Tongue (tissue), 2 donors: ENCODE results near the gene SLC17A9. TPM values are rescaled to one million over a fixed set of nuclear protein-coding genes. Genes with fewer than 3 reads are reported as not detected.

Experiments
- DNase-seq: peaks from one replicate; pipeline ENCODE4 v3.0.0-alpha.2; 2015
- total RNA-seq: library from RNA; depleted of rRNA; stranded (reverse); fragments of >200 nt; gene quantifications from one replicate; pipeline ENCODE4 v1.2.3, GENCODE V29; 2014

SLC17A9 gene
- total RNA-seq, 1 donor from 2014 or later, result 2.3 TPM

DNA sequence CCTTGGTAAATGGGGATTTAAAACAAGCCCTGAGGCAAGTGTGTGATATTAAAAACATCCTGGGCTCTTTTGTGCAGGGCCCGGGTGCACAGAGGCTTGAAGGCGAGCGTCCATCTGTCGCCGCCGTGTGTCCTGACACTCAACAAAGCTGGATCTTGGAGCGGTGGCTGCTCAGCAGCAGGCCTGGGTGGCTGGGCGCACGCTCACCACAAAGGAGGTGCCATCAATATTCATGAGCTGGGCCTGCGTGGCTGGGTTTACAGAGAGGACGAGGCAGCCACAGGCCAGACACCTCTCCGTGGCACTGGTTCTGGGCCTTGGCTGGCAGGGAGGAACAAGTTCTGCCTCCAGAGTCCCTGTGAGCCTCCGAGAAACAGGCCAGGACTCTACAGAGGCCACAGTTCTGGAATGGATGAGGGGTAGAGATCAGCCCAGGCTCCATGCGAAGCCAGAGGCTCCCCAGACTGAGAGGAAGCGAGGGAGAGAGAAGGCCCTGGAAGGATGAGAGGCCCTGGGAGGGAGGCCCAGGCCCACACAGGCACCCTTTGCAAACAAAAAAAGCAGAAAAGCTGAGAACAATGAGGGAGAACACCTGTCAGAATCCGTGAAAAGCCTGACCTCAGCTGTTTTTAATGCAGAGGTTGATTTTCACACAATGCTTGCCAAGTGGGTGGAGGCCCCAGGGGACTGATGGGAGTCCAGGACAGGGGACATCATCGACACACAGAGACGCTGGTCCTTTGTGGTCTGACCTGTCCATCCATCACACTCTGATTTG is 32.3 kb downstream of the SLC17A9 start:
- DNase-seq, result no peak

- no peak for DNase-seq
Measured at GRCh38 chr20:62985444-62985778, 32.9 kb downstream of the SLC17A9 start.

DNA sequence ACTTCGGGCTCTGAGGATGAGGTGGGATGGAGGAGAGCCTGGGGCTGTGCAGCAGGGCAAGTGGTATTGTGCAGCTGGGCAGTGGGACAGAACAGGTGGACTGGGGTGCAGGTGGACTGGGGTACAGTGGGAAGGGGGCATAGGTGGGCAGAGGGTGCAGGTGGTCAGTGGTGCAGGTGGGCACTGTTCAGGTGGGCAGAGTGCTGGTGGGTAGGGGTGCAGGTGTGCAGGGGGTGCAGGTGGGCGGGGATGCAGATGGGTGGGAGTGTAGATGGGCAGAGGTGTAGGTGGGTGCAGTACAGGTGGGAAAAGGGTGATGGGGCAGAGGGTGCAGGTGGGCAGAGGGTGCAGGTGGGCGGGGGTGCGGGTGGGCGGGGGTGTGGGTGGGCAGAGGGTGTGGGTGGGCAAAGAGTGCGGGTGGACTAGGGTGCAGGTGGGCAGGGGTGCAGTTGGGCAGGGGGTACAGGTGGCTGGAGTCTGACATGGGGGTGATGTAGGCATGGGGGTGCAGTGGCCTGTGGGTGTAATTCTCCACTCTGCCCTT is 33.8 kb downstream of the SLC17A9 start:
- DNase-seq, result no peak

GRCh38 chr20:62987114-62987513 is 34.6 kb downstream of the SLC17A9 start:
- no peak for DNase-seq

DNA sequence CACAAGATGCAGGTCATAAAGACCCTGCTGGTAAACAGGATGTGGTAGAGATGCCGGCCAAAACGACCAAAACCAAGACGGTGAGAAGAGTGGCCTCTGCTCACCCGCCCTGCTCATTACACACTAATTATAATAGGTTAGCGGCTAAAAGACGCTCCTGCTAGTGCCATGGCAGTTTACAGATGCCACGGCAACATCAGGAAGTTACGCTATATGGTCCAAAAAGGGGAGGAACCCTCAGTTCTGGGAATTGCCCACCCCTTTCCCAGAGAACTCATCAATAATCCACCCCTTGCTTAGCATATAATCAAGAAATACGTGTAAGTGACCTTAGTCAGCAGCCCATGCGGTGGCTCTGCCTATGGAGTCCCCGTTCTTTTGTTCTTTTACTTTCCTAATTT is 36.7 kb downstream of the SLC17A9 start:
- no peak for DNase-seq

GRCh38 chr20:62990306-62990825 is 37.9 kb downstream of the SLC17A9 start:
- DNase-seq, result no peak

- no peak for DNase-seq
Measured at GRCh38 chr20:62991196-62991807, 38.8 kb downstream of the SLC17A9 start.

DNA sequence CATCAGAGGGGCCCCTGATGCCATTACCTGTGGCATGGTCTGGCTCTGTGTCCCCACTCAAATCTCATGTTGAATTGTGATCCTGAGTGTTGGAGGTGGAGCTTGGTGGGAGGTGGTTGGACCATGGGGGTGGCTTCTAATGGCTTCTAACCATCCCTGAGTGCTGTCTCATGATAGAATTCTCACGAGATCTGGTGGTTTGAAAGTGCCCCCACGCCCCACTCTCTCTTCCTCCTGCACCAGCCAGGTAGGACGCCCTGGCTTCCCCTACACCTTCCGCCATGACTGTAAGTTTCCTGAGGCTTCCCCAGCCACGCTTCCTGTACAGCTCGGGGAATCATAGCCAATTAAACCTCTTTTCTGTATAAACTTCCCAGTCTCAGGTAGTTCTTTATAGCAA is 39.4 kb downstream of the SLC17A9 start:
- DNase-seq, result no peak

- DNase-seq, result peak; percentile 86
Measured at GRCh38 chr20:62993856-62994494, 41.5 kb downstream of the SLC17A9 start.

- DNase-seq, result peak; percentile 56
Measured at GRCh38 chr20:62994869-62995281, 42.4 kb downstream of the SLC17A9 start.

DNA sequence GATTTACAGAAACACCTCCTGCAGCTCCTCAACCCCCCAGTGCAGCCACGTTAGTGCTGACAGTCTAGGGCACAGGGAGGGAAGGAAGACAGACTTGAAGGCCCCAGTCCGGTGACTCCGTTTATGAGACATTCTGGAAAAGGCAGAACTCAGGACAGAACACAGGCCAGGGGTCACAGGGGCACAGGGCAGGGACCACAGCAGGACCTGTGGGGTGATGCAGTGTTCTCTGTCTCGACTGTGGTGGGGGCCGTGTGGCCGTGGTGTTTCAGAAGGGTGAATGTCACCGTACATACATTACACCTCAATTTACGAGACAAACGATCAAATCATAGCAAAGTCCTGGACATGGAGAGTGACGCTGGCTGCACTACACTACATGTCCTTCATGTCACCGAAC is 43.0 kb downstream of the SLC17A9 start:
- DNase-seq, result no peak

GRCh38 chr20:62995898-62996595 is 43.5 kb downstream of the SLC17A9 start:
- DNase-seq, result no peak

DNA sequence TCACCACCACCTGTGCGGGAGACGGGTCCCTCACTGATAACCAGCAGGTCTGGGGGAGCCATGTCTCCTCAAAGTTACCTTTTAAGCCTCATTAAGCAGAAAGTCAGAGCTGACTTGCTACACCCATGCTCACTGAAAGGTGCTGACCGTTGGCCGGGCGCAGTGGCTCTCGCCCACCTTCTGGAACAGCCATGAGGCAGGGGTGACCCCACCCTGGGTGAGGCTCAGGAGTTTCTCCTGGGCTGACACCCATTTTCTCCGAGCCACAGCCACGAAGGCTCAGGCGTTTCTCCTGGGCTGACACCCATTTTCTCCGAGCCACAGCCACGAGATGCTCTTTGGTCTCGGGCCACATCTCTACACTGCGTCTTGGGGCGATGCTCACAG is 44.1 kb downstream of the SLC17A9 start:
- no peak for DNase-seq

GRCh38 chr20:62997417-62998035 is 45.0 kb downstream of the SLC17A9 start:
- no peak for DNase-seq

DNA sequence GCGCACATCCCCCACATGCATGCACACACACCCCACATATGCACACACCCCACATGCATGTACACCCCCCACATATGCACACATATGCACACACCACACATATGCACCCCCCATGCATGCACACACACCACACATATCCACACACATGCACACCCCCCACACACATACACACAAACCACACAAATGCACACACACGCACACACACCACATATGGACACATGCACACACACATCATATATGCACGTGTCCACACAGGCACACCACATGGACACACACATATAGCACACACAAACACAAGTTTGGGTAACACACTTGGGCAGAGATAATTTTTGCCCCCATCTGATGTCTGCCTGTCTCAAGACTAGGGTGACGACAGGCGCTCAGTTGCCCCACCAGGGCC is 45.9 kb downstream of the SLC17A9 start:
- no peak for DNase-seq

- DNase-seq, result no peak
Measured at GRCh38 chr20:62999580-62999979, 47.1 kb downstream of the SLC17A9 start.

GRCh38 chr20:63000036-63000435 is 47.5 kb downstream of the SLC17A9 start:
- no peak for DNase-seq

- no peak for DNase-seq
Measured at GRCh38 chr20:63000958-63001357, 48.4 kb downstream of the SLC17A9 start.

GRCh38 chr20:63002511-63002910 is 50.0 kb downstream of the SLC17A9 start:
- no peak for DNase-seq

DNA sequence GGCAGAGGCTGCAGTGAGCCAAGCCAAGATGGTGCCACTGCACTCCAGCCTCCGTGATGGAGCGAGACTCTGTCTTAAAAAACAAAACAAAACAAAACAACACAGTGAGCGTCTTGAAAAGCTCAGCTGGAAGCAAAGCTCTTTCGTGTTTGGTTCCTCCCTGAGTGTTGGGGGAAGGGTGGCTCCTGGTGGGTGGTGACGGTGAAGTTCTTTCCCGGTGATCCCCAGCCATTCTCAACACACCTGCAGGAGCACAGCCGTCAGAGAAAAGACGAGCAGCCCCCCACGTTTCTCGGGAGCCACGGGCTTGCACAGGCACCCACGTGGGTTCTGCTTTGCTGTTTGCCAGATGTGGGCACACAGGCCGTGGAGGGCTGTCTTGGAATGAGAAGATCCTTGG is 51.0 kb downstream of the SLC17A9 start:
- DNase-seq, result no peak

DNA sequence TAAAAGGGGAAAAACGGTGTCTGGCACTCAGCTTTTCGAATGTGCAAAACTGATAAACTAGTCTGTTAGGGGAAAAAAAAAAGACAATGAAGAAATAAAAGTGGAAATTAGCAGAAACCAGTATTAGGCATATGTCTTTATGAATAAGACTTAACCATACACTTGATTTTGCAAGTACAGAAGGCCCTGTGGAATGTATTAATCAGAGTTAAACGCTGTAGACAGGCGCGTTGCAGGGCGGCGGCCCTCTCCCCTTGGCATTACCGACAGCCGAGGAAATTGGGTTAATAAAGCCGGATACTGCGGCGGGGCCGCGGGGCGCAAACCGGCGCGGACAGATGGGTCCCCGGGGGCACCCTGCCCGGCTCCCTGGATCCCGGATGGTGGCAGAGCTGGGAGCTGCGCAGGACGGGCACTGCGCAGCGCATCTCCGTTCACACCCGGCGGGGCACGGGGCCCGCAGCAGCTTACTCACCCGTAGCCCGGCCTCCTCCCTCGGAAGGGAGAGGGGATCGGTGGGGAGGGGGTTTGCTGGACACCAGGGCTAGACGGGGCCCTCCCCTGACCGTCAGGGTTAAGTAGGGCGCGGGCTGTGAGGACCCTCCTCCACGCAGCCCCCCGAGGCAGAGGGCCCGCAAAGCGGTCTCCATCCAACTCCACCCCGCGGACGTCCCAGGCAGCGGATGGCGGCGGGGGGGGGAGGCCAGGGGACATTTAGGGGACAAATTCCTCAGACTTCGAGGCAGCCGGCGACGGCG is 52.3 kb downstream of the SLC17A9 start:
- DNase-seq, result no peak
